ENCODE data around the gene UQCC5.

UQCC5 gene

GRCh38 chr3:52574056-52574965 lies 37.9 kb downstream of the UQCC5 start:
- DNase-seq, result no peak

All from DMS 273 treated with DMSO at 0.1 percent for 48 hours (cell line).